Kidney (tissue), 14 donors: ENCODE data around the gene ATP5PO. TPM values are rescaled to one million over a fixed set of nuclear protein-coding genes. Genes with fewer than 3 reads are reported as not detected.

ENCODE experiments used
- DNase-seq, 5 donors: peaks; one replicate each; pipeline ENCODE4 v3.0.0-alpha.2; 2013 to 2020
- FAIRE-seq: peaks from 2 replicates; lab custom pipeline; 2012; peaks lifted over from hg19 to GRCh38; lab: Jason Lieb, UNC
- H3K27ac ChIP-seq, 2 donors: one replicate each; pipeline ENCODE4 v1.7.0; 2013; ENCODE audit warnings: low read depth in 2 of 2, low read length in 2 of 2, inconsistent platforms in 1 of 2
- H3K27me3 ChIP-seq: one replicate; pipeline ENCODE4 v1.7.1; 2013; ENCODE audit warnings: low read length, inconsistent platforms; ENCODE audit not compliant: control insufficient read depth, insufficient read depth
- H3K36me3 ChIP-seq, 3 donors: one replicate each; pipeline versions ENCODE4 v1.7.0 to v1.7.1; 2013; ENCODE audit warnings: low read length in 3 of 3, control low read depth in 1 of 3, inconsistent platforms in 1 of 3; ENCODE audit not compliant: insufficient read depth in 3 of 3, control insufficient read depth in 2 of 3
- H3K4me1 ChIP-seq, 3 donors: one replicate each; pipeline versions ENCODE4 v1.7.0 to v1.7.1; 2013; ENCODE audit warnings: low read length in 3 of 3, inconsistent platforms in 1 of 3, low read depth in 1 of 3; ENCODE audit not compliant: control insufficient read depth in 2 of 3, insufficient read depth in 2 of 3
- H3K4me3 ChIP-seq, 3 donors: one replicate each; pipeline versions ENCODE4 v1.7.0 to v1.8.1; 2013; ENCODE audit warnings: low read length in 3 of 3, control low read depth in 1 of 3, inconsistent platforms in 1 of 3
- H3K9ac ChIP-seq, 3 donors: one replicate each; pipeline versions ENCODE4 v1.7.0 to v1.7.1; 2013; ENCODE audit warnings: low read length in 3 of 3, control low read depth in 1 of 3, inconsistent platforms in 1 of 3
- H3K9me3 ChIP-seq, 3 donors: one replicate each; pipeline versions ENCODE4 v1.7.0 to v1.7.1; 2013; ENCODE audit warnings: low read length in 3 of 3, control low read depth in 1 of 3, inconsistent platforms in 1 of 3; ENCODE audit not compliant: control insufficient read depth in 2 of 3, insufficient read depth in 1 of 3
- intact Hi-C: fragments of 100-400 bp; cut with DNase I; formaldehyde crosslinking; loops from one replicate; pipeline ENCODE4 v1.11.1; 2022
- polyA plus RNA-seq: library from polyadenylated mRNA; stranded (reverse); fragments of 350-450 nt; fragmentation: Illumina TruSeq; extraction: RNeasy Lipid Tissue Mini Kit (QIAGEN cat#74804); gene quantifications from one replicate; pipeline ENCODE4 v1.2.3, GENCODE V29; 2014; ENCODE audit warnings: low read depth, low replicate concordance; ENCODE audit not compliant: insufficient read depth
- total RNA-seq: library from RNA; stranded (reverse); fragmentation: NEBNext Ultra II Directional; extraction: Animal tissue kit (Norgen Biotek cat#: 25700); gene quantifications from one replicate; pipeline ENCODE4 v1.2.1, GENCODE V29; 2021
- TF ChIP-seq, protein P1 (sequence below): IDR thresholded peaks from 3 replicates; pipeline ENCODE4 v1.5.1; 2012; ENCODE audit warnings: mild to moderate bottlenecking, moderate library complexity, borderline replicate concordance; ENCODE audit not compliant: insufficient read depth; ENCODE audit errors: extremely low read depth
- donor health status: control.
- donor health status: control.
- donor health status: control.
- donor health status: control.
- donor health status: control.
- donor health status: DM: yes; HTN: yes; CAD: no.
- donor health status: Normal renal cell carcinoma (clear cell type).

ATP5PO gene
- total and polyA plus RNA-seq, 2 donors from 2014 or later: 165 to 693 TPM

DNA sequence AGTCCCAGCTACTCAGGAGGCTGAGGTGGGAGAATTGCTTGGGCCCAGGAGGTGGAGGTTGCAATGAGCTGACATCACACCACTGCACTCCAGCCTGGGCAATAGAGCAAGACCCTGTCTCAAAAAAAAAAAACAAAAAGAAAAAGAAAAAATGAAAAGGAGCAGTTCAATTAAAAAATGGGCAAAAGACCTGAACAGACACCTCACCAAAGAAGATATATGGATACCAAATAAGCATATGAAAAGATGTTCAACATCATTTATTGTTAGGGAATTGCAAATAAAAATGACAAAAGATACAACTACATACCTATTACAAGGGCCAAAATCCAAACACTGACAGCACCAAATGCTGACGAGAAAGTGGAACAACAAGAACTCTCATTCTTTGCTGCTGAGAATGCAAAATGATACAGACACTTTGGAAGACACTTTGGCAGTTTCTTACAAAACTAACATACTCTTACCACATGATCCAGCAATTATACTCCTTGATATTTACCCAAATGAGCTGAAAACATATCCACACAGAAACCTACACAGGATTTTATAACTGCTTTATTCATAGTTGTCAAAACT lies 28.7 kb upstream of the ATP5PO start:
- FAIRE-seq (no peak), DNase-seq (no peak)
- no peaks in the 10 kb centered on the region for H3K9me3 ChIP-seq
- H3K9ac ChIP-seq: no peak overlapping the region
- intact Hi-C loops: no loop called here
- peaks cover 3 to 10% (median 7%) of the 10 kb centered on the region in 3 donors for H3K4me1 ChIP-seq
- no peaks in the 10 kb centered on the region for H3K27me3 ChIP-seq
- H3K4me3 ChIP-seq: no peak overlapping the region
- H3K27ac ChIP-seq: no peak overlapping the region
- no peaks in the 10 kb centered on the region for H3K36me3 ChIP-seq
- TF ChIP-seq, protein P1, sequence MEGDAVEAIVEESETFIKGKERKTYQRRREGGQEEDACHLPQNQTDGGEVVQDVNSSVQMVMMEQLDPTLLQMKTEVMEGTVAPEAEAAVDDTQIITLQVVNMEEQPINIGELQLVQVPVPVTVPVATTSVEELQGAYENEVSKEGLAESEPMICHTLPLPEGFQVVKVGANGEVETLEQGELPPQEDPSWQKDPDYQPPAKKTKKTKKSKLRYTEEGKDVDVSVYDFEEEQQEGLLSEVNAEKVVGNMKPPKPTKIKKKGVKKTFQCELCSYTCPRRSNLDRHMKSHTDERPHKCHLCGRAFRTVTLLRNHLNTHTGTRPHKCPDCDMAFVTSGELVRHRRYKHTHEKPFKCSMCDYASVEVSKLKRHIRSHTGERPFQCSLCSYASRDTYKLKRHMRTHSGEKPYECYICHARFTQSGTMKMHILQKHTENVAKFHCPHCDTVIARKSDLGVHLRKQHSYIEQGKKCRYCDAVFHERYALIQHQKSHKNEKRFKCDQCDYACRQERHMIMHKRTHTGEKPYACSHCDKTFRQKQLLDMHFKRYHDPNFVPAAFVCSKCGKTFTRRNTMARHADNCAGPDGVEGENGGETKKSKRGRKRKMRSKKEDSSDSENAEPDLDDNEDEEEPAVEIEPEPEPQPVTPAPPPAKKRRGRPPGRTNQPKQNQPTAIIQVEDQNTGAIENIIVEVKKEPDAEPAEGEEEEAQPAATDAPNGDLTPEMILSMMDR: no peak

DNA sequence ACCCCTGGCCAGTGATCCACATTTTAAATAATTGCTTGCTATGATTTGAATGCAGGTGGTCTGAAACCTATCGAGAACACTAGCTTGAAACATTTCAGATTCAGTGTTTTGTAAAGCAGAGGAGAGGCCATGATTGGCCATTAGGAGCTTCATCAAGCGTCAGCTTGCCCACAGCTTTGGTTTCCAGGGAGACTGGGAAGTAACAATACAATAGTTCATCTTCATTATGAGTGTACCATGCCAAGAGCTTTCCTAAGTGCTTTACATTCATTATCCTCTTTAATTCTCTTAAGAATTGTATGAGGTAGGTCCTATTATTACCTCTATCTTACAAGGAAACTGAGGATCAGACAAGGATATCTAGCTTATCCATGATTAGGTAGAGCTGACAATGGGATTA lies 27.7 kb upstream of the ATP5PO start:
- peaks cover 0 to 7% (median 4%) of the 10 kb centered on the region in 3 donors for H3K4me1 ChIP-seq
- H3K9ac ChIP-seq: no peak overlapping the region
- no peaks in the 10 kb centered on the region for H3K27me3 ChIP-seq
- intact Hi-C loops: no loop called here
- H3K36me3 ChIP-seq: no peaks in the 10 kb centered on the region
- no peak overlapping the region for H3K27ac ChIP-seq
- TF ChIP-seq, protein P1: no peak
- H3K9me3 ChIP-seq: no peaks in the 10 kb centered on the region
- no peak overlapping the region for H3K4me3 ChIP-seq
- DNase-seq (no peak), FAIRE-seq (no peak)

- intact Hi-C loops: no loop called here
- FAIRE-seq (no peak), DNase-seq (no peak)
- H3K27ac ChIP-seq: no peak overlapping the region
- TF ChIP-seq, protein P1: no peak
- no peaks in the 10 kb centered on the region for H3K36me3 ChIP-seq
- H3K4me3 ChIP-seq: no peak overlapping the region
- H3K4me1 ChIP-seq: peaks cover 0 to 4% (median 3%) of the 10 kb centered on the region in 3 donors
- no peak overlapping the region for H3K9ac ChIP-seq
- no peaks in the 10 kb centered on the region for H3K27me3 ChIP-seq
- no peaks in the 10 kb centered on the region for H3K9me3 ChIP-seq
Measured at GRCh38 chr21:33942426-33942825, 26.8 kb upstream of the ATP5PO start.

DNA sequence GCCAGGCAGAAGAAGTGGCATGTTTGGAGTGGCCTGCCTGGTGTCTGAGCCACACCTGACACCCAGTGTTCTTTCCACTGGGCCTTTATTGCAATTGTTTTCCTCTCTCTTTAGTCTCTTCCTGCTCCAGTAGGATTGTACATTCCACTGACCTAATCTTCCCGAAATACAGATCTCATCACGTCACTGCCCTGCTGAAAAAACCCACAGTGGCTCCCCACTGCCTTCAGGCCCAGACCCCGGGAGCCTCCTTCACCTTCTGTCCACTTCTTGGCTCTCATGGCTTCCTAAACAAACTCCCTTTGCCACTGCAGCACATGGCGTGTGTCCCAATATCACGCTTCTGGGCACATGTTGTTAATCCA lies 25.3 kb upstream of the ATP5PO start:
- DNase-seq: no peak
- TF ChIP-seq, protein P1: no peak
- no peaks in the 10 kb centered on the region for H3K27me3 ChIP-seq
- H3K4me1 ChIP-seq: peaks cover 0 to 3% (median 0%) of the 10 kb centered on the region in 3 donors
- no peak overlapping the region for H3K4me3 ChIP-seq
- H3K36me3 ChIP-seq: no peaks in the 10 kb centered on the region
- H3K9ac ChIP-seq: no peak overlapping the region
- intact Hi-C loops: no loop called here
- H3K9me3 ChIP-seq: no peaks in the 10 kb centered on the region
- no peak for FAIRE-seq
- H3K27ac ChIP-seq: no peak overlapping the region
